Thyroid gland (tissue), 4 donors: Measurements from ENCODE around the gene ZMPSTE24.

ENCODE experiments used
- POLR2A ChIP-seq, 2 donors: fragments of 450-650 bp; IDR thresholded peaks; one replicate each; pipeline ENCODE4 v1.6.1; 2017; ENCODE audit warnings: antibody characterized with exemption in 2 of 2, mild to moderate bottlenecking in 2 of 2, moderate library complexity in 1 of 2
- TF ChIP-seq, protein P1 (sequence below), 6 experiments: fragments of 200-600 bp in 3 of 6; fragments of 450-650 bp in 3 of 6; sonication (generic) in 3 of 6; IDR thresholded peaks; one replicate each; pipeline ENCODE4 v1.5.1; 2016 to 2019; ENCODE audit warnings: antibody characterized with exemption in 6 of 6, mild to moderate bottlenecking in 2 of 6, inconsistent platforms in 1 of 6, moderate library complexity in 1 of 6

DNA sequence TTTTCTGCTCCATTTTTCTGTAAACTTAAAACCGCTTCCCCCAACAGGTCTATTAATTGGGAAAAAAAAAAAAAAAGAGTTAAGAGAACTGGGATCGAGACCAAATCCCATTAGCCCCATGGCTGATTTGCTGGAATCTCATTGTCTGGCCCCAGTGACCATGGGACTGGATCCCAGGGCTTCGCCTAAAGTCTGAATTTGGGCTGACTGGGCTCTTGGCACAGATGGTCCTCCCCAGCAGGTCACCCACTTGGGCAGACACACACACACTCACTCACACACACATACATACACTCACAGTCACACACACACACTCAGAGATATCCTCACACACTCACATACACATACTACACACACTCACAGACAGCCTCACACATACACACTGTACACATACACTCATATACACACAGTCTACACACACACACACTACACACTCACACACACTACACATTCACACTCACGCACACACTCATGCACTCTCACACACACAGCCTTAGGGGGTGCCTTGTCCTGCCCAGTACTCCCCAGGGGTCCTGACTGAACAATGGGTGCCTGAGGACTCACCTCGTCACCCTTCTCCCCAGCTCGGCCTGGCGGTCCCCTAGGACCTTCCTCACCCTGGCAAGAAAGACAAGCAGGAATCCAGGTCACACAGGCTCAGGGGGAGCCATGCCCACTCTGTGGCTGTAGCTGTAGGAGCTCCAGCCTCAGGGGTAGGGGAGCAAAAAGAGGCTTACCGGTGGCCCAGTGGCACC lies 51.5 kb downstream of the ZMPSTE24 start:
- TF ChIP-seq, protein P1, sequence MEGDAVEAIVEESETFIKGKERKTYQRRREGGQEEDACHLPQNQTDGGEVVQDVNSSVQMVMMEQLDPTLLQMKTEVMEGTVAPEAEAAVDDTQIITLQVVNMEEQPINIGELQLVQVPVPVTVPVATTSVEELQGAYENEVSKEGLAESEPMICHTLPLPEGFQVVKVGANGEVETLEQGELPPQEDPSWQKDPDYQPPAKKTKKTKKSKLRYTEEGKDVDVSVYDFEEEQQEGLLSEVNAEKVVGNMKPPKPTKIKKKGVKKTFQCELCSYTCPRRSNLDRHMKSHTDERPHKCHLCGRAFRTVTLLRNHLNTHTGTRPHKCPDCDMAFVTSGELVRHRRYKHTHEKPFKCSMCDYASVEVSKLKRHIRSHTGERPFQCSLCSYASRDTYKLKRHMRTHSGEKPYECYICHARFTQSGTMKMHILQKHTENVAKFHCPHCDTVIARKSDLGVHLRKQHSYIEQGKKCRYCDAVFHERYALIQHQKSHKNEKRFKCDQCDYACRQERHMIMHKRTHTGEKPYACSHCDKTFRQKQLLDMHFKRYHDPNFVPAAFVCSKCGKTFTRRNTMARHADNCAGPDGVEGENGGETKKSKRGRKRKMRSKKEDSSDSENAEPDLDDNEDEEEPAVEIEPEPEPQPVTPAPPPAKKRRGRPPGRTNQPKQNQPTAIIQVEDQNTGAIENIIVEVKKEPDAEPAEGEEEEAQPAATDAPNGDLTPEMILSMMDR (IDR thresholded peaks at IDR 0.05), result peak in 1 of 6 experiments; percentile 6
- TF ChIP-seq POLR2A (IDR thresholded peaks at IDR 0.05), result no peak
